Breast epithelium (tissue), 4 donors: Measurements from ENCODE around the gene CHSY3. TPM values are rescaled to one million over a fixed set of nuclear protein-coding genes. Genes with fewer than 3 reads are reported as not detected.
A peak's percentile ranks its signal among the peaks of the same experiment; 100 is the strongest.

Source experiments
- DNase-seq, 2 donors: peaks; one replicate each; pipeline ENCODE4 v3.0.0-alpha.2; 2019; ENCODE audit warnings: low spot score in 2 of 2
- H3K27ac ChIP-seq, 2 donors: fragments of 200-600 bp; sonication (generic) in 1 of 2; one replicate each; pipeline ENCODE4 v1.5.1; 2016 to 2019; ENCODE audit warnings: mild to moderate bottlenecking in 1 of 2
- H3K27me3 ChIP-seq, 2 donors: fragments of 200-600 bp; sonication (generic) in 1 of 2; one replicate each; pipeline versions ENCODE4 v1.5.1 to v1.6.0; 2017 to 2019; ENCODE audit warnings: control low read depth in 1 of 2, mild to moderate bottlenecking in 1 of 2
- H3K36me3 ChIP-seq: fragments of 200-600 bp; one replicate; pipeline ENCODE4 v1.5.1; 2019
- H3K4me1 ChIP-seq, 2 donors: fragments of 200-600 bp; sonication (generic); one replicate each; pipeline ENCODE4 v1.5.1; 2016 to 2019; ENCODE audit warnings: control low read depth in 1 of 2
- H3K4me3 ChIP-seq, 3 donors: fragments of 200-600 bp; sonication (generic); 1 replicate in 2 of 3; 2 replicates in 1 of 3; pipeline ENCODE4 v1.5.1; 2016 to 2019; ENCODE audit warnings: mild to moderate bottlenecking in 3 of 3, moderate library complexity in 2 of 3
- H3K9me3 ChIP-seq, 2 donors: fragments of 200-600 bp; sonication (generic) in 1 of 2; one replicate each; pipeline ENCODE4 v1.5.1; 2016 to 2019; ENCODE audit warnings: control low read depth in 1 of 2
- CTCF ChIP-seq, 3 donors: fragments of 450-650 bp; IDR thresholded peaks; one replicate each; pipeline ENCODE4 v1.5.1; 2016 to 2017; ENCODE audit warnings: antibody characterized with exemption in 3 of 3, mild to moderate bottlenecking in 3 of 3, moderate library complexity in 3 of 3
- POLR2A ChIP-seq: fragments of 450-650 bp; IDR thresholded peaks from one replicate; pipeline ENCODE4 v1.6.1; 2016; ENCODE audit warnings: antibody characterized with exemption, mild to moderate bottlenecking, moderate library complexity
- POLR2AphosphoS5 ChIP-seq, 3 donors: sonication (generic); formaldehyde crosslinking; IDR thresholded peaks; one replicate each; pipeline ENCODE4 v1.6.1; 2017; ENCODE audit warnings: antibody characterized with exemption in 3 of 3
- intact Hi-C: fragments of 100-400 bp; cut with DNase I; formaldehyde crosslinking; loops from one replicate; pipeline ENCODE4 v1.15.1; 2023; ENCODE audit warnings: low total_unique reads
- total RNA-seq, 3 donors: library from RNA; depleted of rRNA; stranded (reverse); fragments of >200 nt; gene quantifications; one replicate each; pipeline ENCODE4 v1.1.0, GENCODE V29; 2016

The CHSY3 gene
- total RNA-seq, 3 donors from 2014 or later, result 2.5 to 4.9 (median 3.7) TPM

GRCh38 chr5:129906177-129906887 lies 2.1 kb downstream of the CHSY3 start:
- DNase-seq, result no peak
- TF ChIP-seq POLR2AphosphoS5 (IDR thresholded peaks at IDR 0.05) (no peak), POLR2A (no peak), CTCF (IDR thresholded peaks at IDR 0.05) (no peak)
- intact Hi-C loops, result no loop called here
- H3K9me3 ChIP-seq, result no peaks in the 10 kb centered on the region
- H3K4me1 ChIP-seq, result peaks cover 0 to 7% of the 10 kb centered on the region in 2 donors
- peak overlapping the region; percentile 59 to 69 (median 61) for H3K4me3 ChIP-seq
- no peaks in the 10 kb centered on the region for H3K36me3 ChIP-seq
- H3K27ac ChIP-seq, result no peak overlapping the region
- no peaks in the 10 kb centered on the region for H3K27me3 ChIP-seq

GRCh38 chr5:129909225-129909624 lies 5.0 kb downstream of the CHSY3 start:
- Histone ChIP-seq H3K4me1 (peaks cover 0 to 7% of the 10 kb centered on the region in 2 donors), H3K36me3 (no peaks in the 10 kb centered on the region), H3K4me3 (no peak overlapping the region), H3K27ac (no peak overlapping the region), H3K9me3 (no peaks in the 10 kb centered on the region), H3K27me3 (no peaks in the 10 kb centered on the region)
- no peak for TF ChIP-seq POLR2AphosphoS5 (IDR thresholded peaks at IDR 0.05)
- DNase-seq, result no peak
- intact Hi-C loops, result no loop called here

- Histone ChIP-seq H3K27me3 (no peaks in the 10 kb centered on the region), H3K9me3 (no peaks in the 10 kb centered on the region), H3K36me3 (no peaks in the 10 kb centered on the region), H3K27ac (no peak overlapping the region), H3K4me3 (no peak overlapping the region), H3K4me1 (no peaks in the 10 kb centered on the region)
- DNase-seq, result no peak
- intact Hi-C loops, result no loop called here
- TF ChIP-seq POLR2AphosphoS5 (IDR thresholded peaks at IDR 0.05) (no peak), CTCF (IDR thresholded peaks at IDR 0.05) (no peak), POLR2A (no peak)
Measured at GRCh38 chr5:129912601-129913255, 8.5 kb downstream of the CHSY3 start.

- Histone ChIP-seq H3K27me3 (no peaks in the 10 kb centered on the region), H3K27ac (no peak overlapping the region), H3K9me3 (no peaks in the 10 kb centered on the region), H3K4me1 (no peaks in the 10 kb centered on the region), H3K36me3 (no peaks in the 10 kb centered on the region), H3K4me3 (no peak overlapping the region)
- intact Hi-C loops, result no loop called here
- no peak for DNase-seq
- TF ChIP-seq CTCF (IDR thresholded peaks at IDR 0.05), result no peak
- no peak for TF ChIP-seq POLR2A
- TF ChIP-seq POLR2AphosphoS5 (IDR thresholded peaks at IDR 0.05), result no peak
Measured at GRCh38 chr5:129915415-129915814, 11.2 kb downstream of the CHSY3 start.

- no peaks in the 10 kb centered on the region for H3K36me3 ChIP-seq
- intact Hi-C loops, result no loop called here
- H3K27ac ChIP-seq, result no peak overlapping the region
- H3K9me3 ChIP-seq, result no peaks in the 10 kb centered on the region
- no peaks in the 10 kb centered on the region for H3K27me3 ChIP-seq
- no peak for TF ChIP-seq POLR2A
- no peak for TF ChIP-seq CTCF (IDR thresholded peaks at IDR 0.05)
- TF ChIP-seq POLR2AphosphoS5 (IDR thresholded peaks at IDR 0.05), result no peak
- H3K4me1 ChIP-seq, result no peaks in the 10 kb centered on the region
- H3K4me3 ChIP-seq, result no peak overlapping the region
- no peak for DNase-seq
Measured at GRCh38 chr5:129917224-129917623, 13.0 kb downstream of the CHSY3 start.
